HG02571 (cell line): ENCODE results near the gene SFXN1.
"Not testable (repeated sequence)": the region's sequence is repeated elsewhere in the genome, so short reads cannot be mapped to it uniquely, and the experiment has no call there.

ENCODE experiments used
- ATAC-seq: cut with Tn5 transposase; IDR thresholded peaks from one replicate; pipeline ENCODE4 v1.9.1; 2021; ENCODE audit warnings: mild to moderate bottlenecking, moderate library complexity; ENCODE audit not compliant: unreplicated experiment

SFXN1 gene

GRCh38 chr5:175478384-175479124 is at the start of gene SFXN1:
Gene SFXN1 (plus strand): TSS chr5:175478560. CDS start chr5:175492104, 13,544 bp downstream.
- ATAC-seq: peak; percentile 84

GRCh38 chr5:175434800-175435199 is 43.6 kb upstream of the SFXN1 start:
- no peak for ATAC-seq

GRCh38 chr5:175436359-175436758 is 42.0 kb upstream of the SFXN1 start:
- no peak for ATAC-seq

- ATAC-seq: no peak
Measured at GRCh38 chr5:175438234-175438857, 40.0 kb upstream of the SFXN1 start.

GRCh38 chr5:175443514-175444059 is 34.8 kb upstream of the SFXN1 start:
- ATAC-seq: no peak

- no peak for ATAC-seq
Measured at GRCh38 chr5:175444060-175444904, 34.1 kb upstream of the SFXN1 start, which contains the start of gene DRD1. Gene DRD1 (minus strand): TSS chr5:175444182. CDS start chr5:175443099, 1,083 bp downstream.

- no peak for ATAC-seq
Measured at GRCh38 chr5:175444905-175445456, 33.4 kb upstream of the SFXN1 start.

- not testable (repeated sequence) for ATAC-seq
Measured at GRCh38 chr5:175446378-175446777, 32.0 kb upstream of the SFXN1 start.

GRCh38 chr5:175447571-175447970 is 30.8 kb upstream of the SFXN1 start:
- ATAC-seq: no peak

GRCh38 chr5:175448276-175448675 is 30.1 kb upstream of the SFXN1 start:
- ATAC-seq: no peak

GRCh38 chr5:175452166-175452565 is 26.2 kb upstream of the SFXN1 start:
- no peak for ATAC-seq

GRCh38 chr5:175454338-175454737 is 24.0 kb upstream of the SFXN1 start:
- ATAC-seq: not testable (repeated sequence)

GRCh38 chr5:175456105-175456742 is 22.1 kb upstream of the SFXN1 start:
- no peak for ATAC-seq

- peak; percentile 81 for ATAC-seq
Measured at GRCh38 chr5:175457466-175457865, 20.9 kb upstream of the SFXN1 start.

GRCh38 chr5:175460126-175460525 is 18.2 kb upstream of the SFXN1 start:
- ATAC-seq: no peak

- no peak for ATAC-seq
Measured at GRCh38 chr5:175460552-175460951, 17.8 kb upstream of the SFXN1 start.

- ATAC-seq: no peak
Measured at GRCh38 chr5:175461370-175461769, 17.0 kb upstream of the SFXN1 start.

GRCh38 chr5:175463641-175464040 is 14.7 kb upstream of the SFXN1 start:
- no peak for ATAC-seq

- ATAC-seq: peak; percentile 93
Measured at GRCh38 chr5:175464074-175464941, 14.1 kb upstream of the SFXN1 start.

- ATAC-seq: peak; percentile 2
Measured at GRCh38 chr5:175464942-175465233, 13.5 kb upstream of the SFXN1 start.
